Esophagus squamous epithelium (tissue), 4 donors: ENCODE results near the gene DIS3L2.

Source experiments
- POLR2A ChIP-seq, 4 donors: fragments of 450-650 bp; IDR thresholded peaks; one replicate each; pipeline ENCODE4 v1.6.1; 2017; ENCODE audit warnings: antibody characterized with exemption in 4 of 4, mild to moderate bottlenecking in 4 of 4, moderate library complexity in 3 of 4
- TF ChIP-seq, protein P1 (sequence below), 6 experiments: fragments of 450-650 bp in 4 of 6; fragments of 200-600 bp in 2 of 6; sonication (generic) in 2 of 6; IDR thresholded peaks; one replicate each; pipeline ENCODE4 v1.5.1; 2016 to 2019; ENCODE audit warnings: antibody characterized with exemption in 6 of 6, mild to moderate bottlenecking in 4 of 6, moderate library complexity in 4 of 6

DNA sequence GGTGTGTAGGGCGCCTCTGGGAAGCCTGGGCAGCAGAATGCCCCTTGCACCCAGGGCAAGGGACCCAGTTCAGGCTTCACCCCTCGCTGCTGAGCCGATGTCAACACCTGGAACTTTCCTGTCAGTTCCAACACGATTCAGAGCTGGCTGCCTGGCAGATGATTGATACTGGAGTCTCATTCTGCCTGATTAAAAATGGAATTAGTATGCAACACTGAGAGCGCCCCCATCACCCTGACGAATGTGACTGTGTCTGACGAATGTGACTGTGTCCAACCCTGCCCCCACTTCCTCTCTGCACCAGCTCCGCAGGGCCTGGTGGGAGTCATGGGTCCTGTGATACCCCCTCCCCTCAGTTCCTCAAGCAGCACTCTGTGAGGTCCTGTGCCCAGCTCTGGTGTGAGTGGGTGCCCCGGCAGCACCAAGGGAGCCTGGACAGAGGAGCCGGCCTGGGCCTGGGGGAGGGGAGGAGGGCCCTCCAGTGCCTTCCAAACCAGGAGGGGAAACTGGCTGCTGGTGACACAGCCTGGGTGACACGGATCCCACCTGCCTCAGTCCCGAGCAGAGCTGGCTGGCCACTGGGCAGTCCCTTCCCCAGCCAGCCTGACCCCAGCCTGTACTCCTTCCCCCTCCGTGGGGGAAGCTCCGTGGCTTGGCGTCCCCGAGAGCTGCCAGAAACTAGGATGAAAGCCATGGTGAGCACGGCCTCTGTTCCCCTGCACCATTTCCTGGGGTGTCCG lies 375.6 kb downstream of the DIS3L2 start:
- TF ChIP-seq, protein P1, sequence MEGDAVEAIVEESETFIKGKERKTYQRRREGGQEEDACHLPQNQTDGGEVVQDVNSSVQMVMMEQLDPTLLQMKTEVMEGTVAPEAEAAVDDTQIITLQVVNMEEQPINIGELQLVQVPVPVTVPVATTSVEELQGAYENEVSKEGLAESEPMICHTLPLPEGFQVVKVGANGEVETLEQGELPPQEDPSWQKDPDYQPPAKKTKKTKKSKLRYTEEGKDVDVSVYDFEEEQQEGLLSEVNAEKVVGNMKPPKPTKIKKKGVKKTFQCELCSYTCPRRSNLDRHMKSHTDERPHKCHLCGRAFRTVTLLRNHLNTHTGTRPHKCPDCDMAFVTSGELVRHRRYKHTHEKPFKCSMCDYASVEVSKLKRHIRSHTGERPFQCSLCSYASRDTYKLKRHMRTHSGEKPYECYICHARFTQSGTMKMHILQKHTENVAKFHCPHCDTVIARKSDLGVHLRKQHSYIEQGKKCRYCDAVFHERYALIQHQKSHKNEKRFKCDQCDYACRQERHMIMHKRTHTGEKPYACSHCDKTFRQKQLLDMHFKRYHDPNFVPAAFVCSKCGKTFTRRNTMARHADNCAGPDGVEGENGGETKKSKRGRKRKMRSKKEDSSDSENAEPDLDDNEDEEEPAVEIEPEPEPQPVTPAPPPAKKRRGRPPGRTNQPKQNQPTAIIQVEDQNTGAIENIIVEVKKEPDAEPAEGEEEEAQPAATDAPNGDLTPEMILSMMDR (IDR thresholded peaks at IDR 0.05), result no peak
- no peak for TF ChIP-seq POLR2A (IDR thresholded peaks at IDR 0.05)
